OCI-M2 (cell line): ENCODE data around the gene CORO1C.
"Not testable (repeated sequence)": the region's sequence is repeated elsewhere in the genome, so short reads cannot be mapped to it uniquely, and the experiment has no call there.

Experiments
- DNase-seq: peaks from one replicate; lab custom pipeline; 2025; ENCODE audit not compliant: unreplicated experiment; lab: John Stamatoyannopoulos, UW

The CORO1C gene

GRCh38 chr12:108731105-108731865 is at the start of gene CORO1C:
TSS of gene CORO1C (minus strand) at chr12:108731518. CDS start at chr12:108701318, 30,200 bp downstream.
- DNase-seq: peak; percentile 95

GRCh38 chr12:108779998-108780688 is 48.8 kb upstream of the CORO1C start:
- DNase-seq: no peak

- DNase-seq: no peak
These were observed 46.7 kb upstream of the CORO1C start for GRCh38 chr12:108778053-108778452.

- DNase-seq: no peak
These were observed 45.8 kb upstream of the CORO1C start for GRCh38 chr12:108777156-108777555.

GRCh38 chr12:108773798-108774788 is 42.8 kb upstream of the CORO1C start:
- DNase-seq: no peak

GRCh38 chr12:108772891-108773797 is 41.8 kb upstream of the CORO1C start:
- DNase-seq: no peak

GRCh38 chr12:108772247-108772646 is 40.9 kb upstream of the CORO1C start:
- DNase-seq: no peak

GRCh38 chr12:108771835-108772234 is 40.5 kb upstream of the CORO1C start:
- not testable (repeated sequence) for DNase-seq

GRCh38 chr12:108770963-108771362 is 39.6 kb upstream of the CORO1C start:
- DNase-seq: no peak

GRCh38 chr12:108770269-108770829 is 39.0 kb upstream of the CORO1C start:
- no peak for DNase-seq

GRCh38 chr12:108768591-108769500 is 37.5 kb upstream of the CORO1C start:
- no peak for DNase-seq

GRCh38 chr12:108766294-108766693 is 35.0 kb upstream of the CORO1C start:
- DNase-seq: no peak

GRCh38 chr12:108765289-108765764 is 34.0 kb upstream of the CORO1C start:
- no peak for DNase-seq

- DNase-seq: no peak
These were observed 33.4 kb upstream of the CORO1C start for GRCh38 chr12:108764540-108765288.

- DNase-seq: no peak
These were observed 29.9 kb upstream of the CORO1C start for GRCh38 chr12:108761226-108761625.

GRCh38 chr12:108759924-108760323 is 28.6 kb upstream of the CORO1C start:
- no peak for DNase-seq

GRCh38 chr12:108757856-108758255 is 26.5 kb upstream of the CORO1C start:
- no peak for DNase-seq

GRCh38 chr12:108756421-108756820 is 25.1 kb upstream of the CORO1C start:
- no peak for DNase-seq
